Upper lobe of left lung (tissue), 6 donors: ENCODE results near the gene ATF6B. TPM values are rescaled to one million over a fixed set of nuclear protein-coding genes. Genes with fewer than 3 reads are reported as not detected.

Experiments used
- ATAC-seq, 2 donors: fragments of 200-7000 bp; cut with Tn5 transposase; one replicate each; pipeline ENCODE4 v1.9.1; 2022; ENCODE audit warnings: mild to moderate bottlenecking in 2 of 2, moderate library complexity in 2 of 2; ENCODE audit not compliant: low FRiP score in 2 of 2
- DNase-seq, 2 donors: peaks; one replicate each; pipeline ENCODE4 v3.0.0-alpha.2; 2019 to 2020
- H3K27ac ChIP-seq, 4 donors: fragments of 200-600 bp; sonication (generic); one replicate each; pipeline ENCODE4 v1.5.1; 2016 to 2019
- H3K27me3 ChIP-seq, 4 donors: fragments of 200-600 bp; sonication (generic); one replicate each; pipeline ENCODE4 v1.5.1; 2017 to 2019
- H3K36me3 ChIP-seq, 4 donors: fragments of 200-600 bp; sonication (generic); one replicate each; pipeline ENCODE4 v1.5.1; 2016 to 2019
- H3K4me1 ChIP-seq, 4 donors: fragments of 200-600 bp; sonication (generic); one replicate each; pipeline ENCODE4 v1.5.1; 2018 to 2019
- H3K4me3 ChIP-seq, 4 donors: fragments of 200-600 bp; sonication (generic); one replicate each; pipeline ENCODE4 v1.5.1; 2017 to 2019; ENCODE audit warnings: mild to moderate bottlenecking in 2 of 4, moderate library complexity in 1 of 4
- H3K9me3 ChIP-seq, 4 donors: fragments of 200-600 bp; sonication (generic); one replicate each; pipeline ENCODE4 v1.5.1; 2018 to 2019
- CTCF ChIP-seq, 6 experiments: fragments of 450-650 bp in 4 of 6; fragments of 200-600 bp in 2 of 6; sonication (generic) in 2 of 6; IDR thresholded peaks; one replicate each; pipeline ENCODE4 v1.5.1; 2016 to 2019; ENCODE audit warnings: antibody characterized with exemption in 6 of 6
- EP300 ChIP-seq, 4 donors: sonication (generic); formaldehyde crosslinking; IDR thresholded peaks; one replicate each; pipeline ENCODE4 v1.5.1; 2017; ENCODE audit warnings: antibody characterized with exemption in 4 of 4, control low read depth in 2 of 4
- POLR2A ChIP-seq, 4 donors: fragments of 450-650 bp; IDR thresholded peaks; one replicate each; pipeline ENCODE4 v1.5.1; 2016 to 2017; ENCODE audit warnings: antibody characterized with exemption in 4 of 4, mild to moderate bottlenecking in 2 of 4
- POLR2AphosphoS5 ChIP-seq, 2 donors: sonication (generic); formaldehyde crosslinking; IDR thresholded peaks; one replicate each; pipeline ENCODE4 v1.5.1; 2017; ENCODE audit warnings: antibody characterized with exemption in 2 of 2
- WGBS, 2 donors: methylation state at CpG; one replicate each; pipeline ENCODE4 v1.1.5; 2017 to 2018; 5-methylcytosine and 5-hydroxymethylcytosine counted together
- total RNA-seq, 6 donors: library from RNA; depleted of rRNA in 4 of 6; stranded (reverse); fragments of >200 nt in 4 of 6; gene quantifications; one replicate each; pipeline versions ENCODE4 v1.1.0 to v1.2.1, GENCODE V29; 2016 to 2021
- donor health status: DM: no; HTN: no; CAD: no; lungs with moderate emphysema.
- donor health status: DM: no; HTN: yes; CAD: no; lungs with severe emphysema.

The ATF6B gene
- total RNA-seq, 6 donors from 2014 or later, result 35.3 to 230 (median 95.8) TPM

- H3K36me3 ChIP-seq, result peaks cover 0 to 15% (median 0%) of the 10 kb centered on the region in 4 donors
- no peak for ATAC-seq
- H3K4me3 ChIP-seq, result peak within 1 kb of the TSS in 3 of 4 donors; percentile 33 to 76 (median 60)
- no peaks in the 10 kb centered on the region for H3K9me3 ChIP-seq
- H3K27me3 ChIP-seq, result peaks cover 0 to 35% (median 14%) of the 10 kb centered on the region in 4 donors
- peak within 1 kb of the TSS; percentile 79 to 87 (median 85) for H3K27ac ChIP-seq
- WGBS, 2 donors, result 12 to 13% methylated on average over 12 to 21 of the region's 24 CpGs
- peaks cover 31 to 63% (median 36%) of the 10 kb centered on the region in 4 donors for H3K4me1 ChIP-seq
- DNase-seq, result peak in 1 of 2 donors; percentile 37
- TF ChIP-seq POLR2AphosphoS5 (IDR thresholded peaks at IDR 0.05) (no peak), POLR2A (IDR thresholded peaks at IDR 0.05) (no peak), CTCF (IDR thresholded peaks at IDR 0.05) (no peak)
These were observed 24.1 kb upstream of the ATF6B start, which contains the start of gene PRRT1 for GRCh38 chr6:32151863-32152768. Gene PRRT1, minus strand, starts transcription at chr6:32151939. Its CDS starts 112 bp downstream, at chr6:32151827.

DNA sequence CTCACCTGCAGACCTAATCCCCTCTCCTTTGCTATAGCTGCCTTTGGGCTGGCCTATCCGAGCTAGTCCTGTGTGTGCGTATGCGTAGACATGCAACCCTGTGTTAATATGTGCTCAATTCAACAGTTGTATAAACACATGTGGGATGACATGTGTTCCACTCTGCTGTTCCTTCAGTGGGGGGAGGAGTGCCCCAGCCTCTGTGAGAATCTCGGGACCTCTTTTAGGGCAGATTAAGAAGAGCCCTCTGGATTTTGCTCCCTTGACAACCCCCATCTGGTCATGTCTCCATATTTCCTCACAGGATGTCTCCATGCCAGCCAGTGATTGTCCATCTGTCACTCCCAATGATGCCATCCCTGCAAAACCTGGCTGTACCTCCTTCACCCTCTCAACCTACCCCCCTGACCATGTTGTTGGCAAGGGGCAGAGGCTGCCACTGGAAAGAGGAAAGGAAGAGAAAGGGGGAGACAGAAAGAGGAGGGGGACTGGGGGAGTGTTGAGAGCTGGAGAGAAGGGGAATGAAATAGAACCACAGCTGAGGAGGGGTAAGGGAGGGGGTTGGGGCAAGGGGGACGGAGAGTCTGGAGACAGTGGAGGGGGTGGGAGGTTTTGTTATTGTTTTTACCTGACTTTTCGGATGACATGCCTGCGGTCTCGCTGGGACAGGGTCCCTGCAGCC is 23.3 kb upstream of the ATF6B start:
- Histone ChIP-seq H3K9me3 (no peaks in the 10 kb centered on the region), H3K4me1 (peaks cover 31 to 63% (median 36%) of the 10 kb centered on the region in 4 donors), H3K36me3 (peaks cover 0 to 7% (median 0%) of the 10 kb centered on the region in 4 donors), H3K27me3 (peaks cover 0 to 35% (median 14%) of the 10 kb centered on the region in 4 donors), H3K4me3 (peak overlapping the region in 3 of 4 donors; percentile 33 to 76 (median 60)), H3K27ac (peak overlapping the region in 2 of 4 donors; percentile 0 to 86)
- WGBS, 2 donors, result 37 to 46% methylated on average over 7 to 8 of the region's 8 CpGs
- DNase-seq (no peak), ATAC-seq (no peak)
- TF ChIP-seq POLR2AphosphoS5 (IDR thresholded peaks at IDR 0.05) (no peak), POLR2A (IDR thresholded peaks at IDR 0.05) (no peak), EP300 (IDR thresholded peaks at IDR 0.05) (no peak), CTCF (IDR thresholded peaks at IDR 0.05) (no peak)

GRCh38 chr6:32149932-32150870 is 22.2 kb upstream of the ATF6B start:
- H3K27me3 ChIP-seq, result peaks cover 0 to 35% (median 14%) of the 10 kb centered on the region in 4 donors

More at GRCh38 chr6:32149932-32150870, 22.2 kb upstream of the ATF6B start:
- Histone ChIP-seq H3K27ac (no peak overlapping the region), H3K9me3 (no peaks in the 10 kb centered on the region), H3K4me3 (no peak overlapping the region), H3K36me3 (no peaks in the 10 kb centered on the region), H3K4me1 (peaks cover 29 to 57% (median 33%) of the 10 kb centered on the region in 4 donors)
- ATAC-seq (no peak), DNase-seq (peak in 1 of 2 donors; percentile 86)
- WGBS, 2 donors, result 62 to 69% methylated on average over 27 to 40 of the region's 55 CpGs
- TF ChIP-seq POLR2AphosphoS5 (IDR thresholded peaks at IDR 0.05) (no peak), CTCF (IDR thresholded peaks at IDR 0.05) (no peak), POLR2A (IDR thresholded peaks at IDR 0.05) (no peak), EP300 (IDR thresholded peaks at IDR 0.05) (no peak)
